ENCODE data around the gene SCG2.
"Not testable (repeated sequence)": the region's sequence is repeated elsewhere in the genome, so short reads cannot be mapped to it uniquely, and the experiment has no call there.

SCG2 gene

GRCh38 chr2:223601018-223601417 lies 1.1 kb downstream of the SCG2 start:
- Histone ChIP-seq H4K20me1 (no peaks in the 10 kb centered on the region), H3K36me3 (no peaks in the 10 kb centered on the region), H3K4me2 (no peak overlapping the region), H3K27ac (no peak overlapping the region), H3K4me1 (peaks cover 0 to 7% (median 0%) of the 10 kb centered on the region in 10 experiments; a peak in 2 of 20 replicates), H3K9ac (no peak overlapping the region), H3K4me3 (no peak overlapping the region), H3K9me3 (replicated peaks in 1 of 11) (no peaks in the 10 kb centered on the region), H3K27me3 (no peaks in the 10 kb centered on the region)
- no peak for TF ChIP-seq Cebpa-rat (IDR thresholded peaks at IDR 0.05)

GRCh38 chr2:223599640-223600380 lies 2.4 kb downstream of the SCG2 start:
- Histone ChIP-seq H3K9me3 (replicated peaks in 1 of 11) (no peaks in the 10 kb centered on the region), H3K27me3 (no peaks in the 10 kb centered on the region), H4K20me1 (no peaks in the 10 kb centered on the region), H3K4me2 (no peak overlapping the region), H3K4me3 (no peak overlapping the region), H3K36me3 (no peaks in the 10 kb centered on the region), H3K9ac (no peak overlapping the region), H3K27ac (no peak overlapping the region), H3K4me1 (peaks cover 0 to 7% (median 0%) of the 10 kb centered on the region in 10 experiments; a peak in 2 of 20 replicates)
- TF ChIP-seq Cebpa-rat (IDR thresholded peaks at IDR 0.05), result no peak

GRCh38 chr2:223598994-223599639 lies 3.0 kb downstream of the SCG2 start:
- no peak overlapping the region for H3K4me3 ChIP-seq
- no peaks in the 10 kb centered on the region for H3K36me3 ChIP-seq
- no peaks in the 10 kb centered on the region for H4K20me1 ChIP-seq
- no peaks in the 10 kb centered on the region for H3K9me3 ChIP-seq (replicated peaks in 1 of 11)
- TF ChIP-seq Cebpa-rat (IDR thresholded peaks at IDR 0.05), result no peak
- no peaks in the 10 kb centered on the region for H3K27me3 ChIP-seq
- H3K9ac ChIP-seq, result no peak overlapping the region
- H3K4me2 ChIP-seq, result no peak overlapping the region
- H3K27ac ChIP-seq, result no peak overlapping the region
- H3K4me1 ChIP-seq, result peaks cover 0 to 7% (median 0%) of the 10 kb centered on the region in 10 experiments; a peak in 2 of 20 replicates

- H3K9me3 ChIP-seq (replicated peaks in 1 of 11), result 0 out of 22 replicates have a peak, but pooled peaks cover 0 to 3% (median 0%) of the 10 kb centered on the region in 11 experiments
- H3K4me1 ChIP-seq, result peaks cover 0 to 2% (median 0%) of the 10 kb centered on the region in 10 experiments; a peak in 1 of 20 replicates
- no peaks in the 10 kb centered on the region for H4K20me1 ChIP-seq
- H3K9ac ChIP-seq, result no peak overlapping the region
- H3K27me3 ChIP-seq, result no peaks in the 10 kb centered on the region
- no peak for TF ChIP-seq Cebpa-rat (IDR thresholded peaks at IDR 0.05)
- H3K4me2 ChIP-seq, result no peak overlapping the region
- H3K4me3 ChIP-seq, result no peak overlapping the region
- H3K36me3 ChIP-seq, result no peaks in the 10 kb centered on the region
- no peak overlapping the region for H3K27ac ChIP-seq
These were observed 5.1 kb downstream of the SCG2 start for GRCh38 chr2:223597076-223597475.

- no peak overlapping the region for H3K27ac ChIP-seq
- H3K4me3 ChIP-seq, result no peak overlapping the region
- 0 out of 22 replicates have a peak, but pooled peaks cover 0 to 3% (median 0%) of the 10 kb centered on the region in 11 experiments for H3K9me3 ChIP-seq (replicated peaks in 1 of 11)
- no peaks in the 10 kb centered on the region for H4K20me1 ChIP-seq
- H3K36me3 ChIP-seq, result no peaks in the 10 kb centered on the region
- no peaks in the 10 kb centered on the region for H3K4me1 ChIP-seq
- no peak overlapping the region for H3K4me2 ChIP-seq
- H3K9ac ChIP-seq, result no peak overlapping the region
- TF ChIP-seq Cebpa-rat (IDR thresholded peaks at IDR 0.05), result no peak
- no peaks in the 10 kb centered on the region for H3K27me3 ChIP-seq
These were observed 6.0 kb downstream of the SCG2 start for GRCh38 chr2:223596208-223596607.

GRCh38 chr2:223594831-223595230 lies 7.3 kb downstream of the SCG2 start:
- Histone ChIP-seq H3K4me2 (no peak overlapping the region), H3K4me1 (peaks cover 0 to 5% (median 0%) of the 10 kb centered on the region in 10 experiments; a peak in 6 of 20 replicates), H3K27ac (no peak overlapping the region), H3K4me3 (no peak overlapping the region), H3K9ac (no peak overlapping the region), H3K27me3 (no peaks in the 10 kb centered on the region), H4K20me1 (no peaks in the 10 kb centered on the region), H3K36me3 (no peaks in the 10 kb centered on the region), H3K9me3 (replicated peaks in 1 of 11) (0 out of 22 replicates have a peak, but pooled peaks cover 0 to 3% (median 0%) of the 10 kb centered on the region in 11 experiments)
- TF ChIP-seq Cebpa-rat (IDR thresholded peaks at IDR 0.05), result no peak

- Histone ChIP-seq H3K4me3 (no peak overlapping the region), H4K20me1 (no peaks in the 10 kb centered on the region), H3K27me3 (no peaks in the 10 kb centered on the region), H3K4me1 (peaks cover 0 to 10% (median 0%) of the 10 kb centered on the region in 10 experiments; a peak in 6 of 20 replicates), H3K9ac (no peak overlapping the region), H3K36me3 (no peaks in the 10 kb centered on the region), H3K9me3 (replicated peaks in 1 of 11) (0 out of 22 replicates have a peak, but pooled peaks cover 0 to 3% (median 0%) of the 10 kb centered on the region in 11 experiments), H3K4me2 (no peak overlapping the region), H3K27ac (no peak overlapping the region)
- no peak for TF ChIP-seq Cebpa-rat (IDR thresholded peaks at IDR 0.05)
These were observed 7.9 kb downstream of the SCG2 start for GRCh38 chr2:223594259-223594658.

- H3K4me2 ChIP-seq; H3K9me3 ChIP-seq (replicated peaks in 1 of 11); H3K4me3 ChIP-seq; H4K20me1 ChIP-seq; H3K27ac ChIP-seq; H3K27me3 ChIP-seq; H3K36me3 ChIP-seq; H3K9ac ChIP-seq: not testable (repeated sequence)
- H3K4me1 ChIP-seq, result peaks cover 0 to 13% (median under 1%) of the 10 kb centered on the region in 10 experiments; a peak in 7 of 20 replicates
These were observed 9.5 kb downstream of the SCG2 start for GRCh38 chr2:223592689-223593088.

- Histone ChIP-seq H3K4me3 (no peak overlapping the region), H3K9me3 (replicated peaks in 1 of 11) (peaks cover 0 to 3% (median 0%) of the 10 kb centered on the region in 11 experiments; a peak in 1 of 22 replicates), H3K36me3 (no peaks in the 10 kb centered on the region), H3K4me1 (peaks cover 0 to 18% (median 10%) of the 10 kb centered on the region in 10 experiments; a peak in 15 of 20 replicates), H3K9ac (no peak overlapping the region), H3K27ac (no peak overlapping the region), H3K4me2 (no peak overlapping the region), H3K27me3 (no peaks in the 10 kb centered on the region), H4K20me1 (no peaks in the 10 kb centered on the region)
- no peak for TF ChIP-seq Cebpa-rat (IDR thresholded peaks at IDR 0.05)
These were observed 10.6 kb downstream of the SCG2 start for GRCh38 chr2:223591596-223591995.

All from BLaER1 treated with 17β-estradiol and CSF1 and Interleukin-3, amounts not matched to agents 10 nM and 100 nM (cell line).